GM19467 (cell line): ENCODE measurements around the gene HSPH1.
"Not testable (repeated sequence)": the region's sequence is repeated elsewhere in the genome, so short reads cannot be mapped to it uniquely, and the experiment has no call there.

ENCODE experiments used
- ATAC-seq: cut with Tn5 transposase; IDR thresholded peaks from one replicate; pipeline ENCODE4 v1.9.1; 2021; ENCODE audit warnings: mild to moderate bottlenecking, moderate library complexity; ENCODE audit not compliant: unreplicated experiment

The HSPH1 gene

DNA sequence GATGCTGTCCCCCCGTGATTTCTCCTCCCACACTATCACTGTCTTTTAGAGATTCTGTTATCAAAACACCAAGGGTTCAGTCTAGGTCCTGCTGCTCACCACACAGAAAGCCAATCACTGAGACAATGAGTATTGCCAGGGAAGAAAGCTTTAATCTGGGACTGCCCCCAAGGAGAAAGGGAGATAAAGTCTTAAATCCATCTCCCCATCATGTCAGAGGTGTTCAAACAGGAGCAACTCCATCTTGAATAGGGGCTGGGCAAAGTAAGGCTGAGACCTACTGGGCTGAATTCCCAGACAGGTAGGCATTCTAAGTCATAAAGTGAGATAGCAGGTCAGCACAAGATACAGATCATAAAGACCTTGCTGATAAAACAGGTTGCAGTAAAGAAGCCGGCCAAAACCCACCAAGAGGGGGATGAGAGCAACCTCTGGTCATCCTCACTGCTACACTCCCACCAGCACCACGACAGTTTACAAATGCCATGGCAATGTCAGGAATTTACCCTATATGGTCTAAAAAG, 63.7 kb downstream of the HSPH1 start:
- ATAC-seq: not testable (repeated sequence)

DNA sequence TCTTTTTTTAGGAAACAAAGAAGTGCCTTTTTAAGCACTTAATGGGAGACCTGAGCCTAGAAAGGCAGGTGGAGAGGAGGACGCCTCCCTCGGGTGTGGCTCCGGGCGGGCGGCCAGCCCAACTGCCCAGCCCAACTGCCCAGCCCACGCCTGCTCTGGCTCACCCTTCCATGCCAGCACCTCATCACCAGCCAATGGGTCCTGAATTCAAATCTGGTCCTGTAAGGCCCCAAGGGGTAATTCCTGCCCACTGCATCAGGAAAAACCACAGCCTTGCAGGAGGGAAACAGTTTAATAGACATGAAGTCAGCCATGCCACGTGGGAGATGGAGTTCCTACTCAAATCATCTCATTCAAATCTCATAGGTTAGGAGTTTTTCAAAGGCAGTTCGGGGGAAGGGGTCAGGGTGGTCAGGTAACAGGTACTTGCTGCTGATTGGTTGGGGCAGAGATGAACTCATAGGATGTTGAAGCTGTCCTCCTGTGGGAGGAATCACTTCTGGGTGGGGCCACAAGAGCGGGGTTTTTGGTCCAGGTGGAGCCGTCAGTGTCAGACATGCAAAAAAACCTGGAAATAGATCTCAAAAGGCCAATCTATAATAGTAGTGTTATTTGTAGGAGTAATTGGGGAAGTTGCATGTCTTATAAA, 64.9 kb downstream of the HSPH1 start:
- ATAC-seq: no peak

DNA sequence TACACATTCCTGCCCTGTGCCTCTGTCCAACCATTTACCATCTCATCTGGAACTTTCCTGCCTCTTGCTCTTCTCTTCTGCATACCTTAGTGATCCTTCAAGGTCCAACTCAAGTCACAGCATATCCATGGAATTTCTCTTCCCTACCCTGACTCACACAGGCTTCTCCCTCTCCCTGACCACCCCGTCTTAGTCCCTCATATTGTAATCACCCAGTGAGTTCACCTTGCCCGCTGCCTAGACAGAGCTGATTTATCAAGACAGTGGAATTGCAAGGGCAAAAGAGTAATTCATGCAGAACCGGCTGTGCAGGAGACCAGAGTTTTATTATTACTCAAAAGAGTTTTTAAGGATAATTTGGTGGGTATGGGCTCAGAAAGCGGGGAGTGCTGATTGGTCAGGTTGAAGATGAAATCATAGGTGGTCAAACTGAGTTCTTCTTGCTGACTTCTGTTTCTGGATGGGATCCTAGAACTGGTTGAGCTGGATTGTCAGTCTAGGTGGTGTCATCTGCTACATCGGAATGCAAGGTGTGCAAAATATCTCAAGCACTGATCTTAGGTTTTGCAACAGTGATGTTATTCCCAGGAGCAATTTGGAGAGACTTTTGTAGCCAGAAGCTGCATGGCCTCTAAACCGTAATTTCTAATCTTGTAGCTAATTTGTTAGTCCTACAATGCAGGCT, 67.2 kb downstream of the HSPH1 start:
- no peak for ATAC-seq

DNA sequence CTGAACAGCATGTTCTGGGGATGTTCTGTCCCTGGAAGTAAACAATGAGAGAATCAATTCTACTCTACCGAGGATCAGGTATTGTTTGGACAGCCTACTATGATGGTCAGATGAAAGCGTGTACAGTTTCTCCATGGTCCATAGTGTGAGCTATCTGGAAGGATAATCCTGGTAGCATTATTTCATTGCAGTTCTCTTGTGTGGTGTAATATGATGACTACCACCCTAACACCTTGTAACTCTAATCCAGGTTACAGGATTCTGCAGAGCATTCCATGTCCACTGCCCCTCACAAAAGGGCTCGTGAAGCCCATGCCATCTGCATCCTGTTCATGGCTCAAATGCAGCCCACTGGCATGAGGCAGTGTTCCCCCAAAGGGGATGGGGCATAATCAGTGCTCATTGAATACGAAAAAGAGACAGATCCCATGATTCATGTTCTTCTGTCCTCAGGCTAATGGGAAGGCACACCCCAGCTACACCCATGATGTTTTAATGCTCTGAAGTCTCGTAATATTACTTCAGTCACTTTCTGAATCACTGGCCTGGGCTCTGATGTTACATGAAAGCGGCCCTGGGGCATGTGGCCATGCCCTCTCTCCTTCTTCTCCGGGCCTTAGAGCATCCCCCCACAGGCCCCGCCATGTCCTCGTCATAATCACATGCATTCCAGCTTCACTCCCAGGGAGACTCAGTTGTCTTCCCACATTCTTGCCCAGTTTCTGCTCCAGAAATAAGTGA, 68.4 kb downstream of the HSPH1 start:
- no peak for ATAC-seq

DNA sequence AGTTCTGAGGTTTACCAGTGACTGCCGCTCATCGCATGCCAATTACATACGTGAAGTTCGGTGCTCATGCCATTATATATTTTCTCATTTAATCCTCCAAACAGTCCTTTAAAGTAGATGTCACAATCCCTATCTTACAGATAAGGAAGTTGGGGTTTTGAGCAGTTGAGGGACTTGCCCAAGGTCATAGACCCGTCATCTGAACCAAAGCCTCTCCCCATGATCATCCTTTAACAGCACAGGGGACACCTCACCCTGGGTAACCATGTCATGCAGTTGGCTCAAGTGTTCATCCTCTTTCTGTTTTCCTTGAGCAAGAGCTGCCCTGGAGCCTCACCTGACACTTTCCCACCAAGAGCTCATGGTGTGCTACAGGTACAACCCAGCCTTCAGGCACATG, 69.1 kb downstream of the HSPH1 start:
- ATAC-seq: no peak

DNA sequence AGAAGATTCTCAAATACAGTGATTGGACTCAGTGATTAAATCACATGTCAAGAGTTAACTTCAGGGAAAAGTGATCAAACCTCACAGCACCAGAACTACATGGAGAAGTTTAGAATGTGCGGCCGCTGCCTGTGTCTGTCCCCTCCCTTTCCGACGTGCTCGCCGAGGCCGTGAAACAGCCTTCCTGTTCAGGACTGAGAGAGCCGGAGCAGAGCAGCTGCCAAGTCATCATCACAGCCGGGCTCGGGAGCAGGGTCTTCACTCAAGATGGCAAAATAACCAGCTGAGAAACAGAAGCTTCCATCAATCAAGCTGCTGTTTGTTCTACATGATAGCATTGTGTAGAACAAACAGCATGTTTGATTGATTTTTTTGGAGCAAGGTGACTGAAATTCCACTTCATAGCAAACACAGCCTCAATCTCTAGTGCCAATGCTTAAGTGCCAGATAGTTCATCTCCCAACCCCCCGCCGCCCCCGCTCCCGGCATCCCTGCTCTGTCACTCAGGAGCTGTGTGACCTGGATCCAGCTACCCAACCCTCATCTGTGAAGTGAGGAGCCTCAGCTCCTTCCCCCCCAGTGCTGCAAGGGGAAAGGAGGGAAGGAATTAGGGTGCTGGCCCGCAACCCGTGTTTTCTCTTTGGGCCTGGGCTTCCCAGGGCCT, 70.6 kb downstream of the HSPH1 start:
- no peak for ATAC-seq

DNA sequence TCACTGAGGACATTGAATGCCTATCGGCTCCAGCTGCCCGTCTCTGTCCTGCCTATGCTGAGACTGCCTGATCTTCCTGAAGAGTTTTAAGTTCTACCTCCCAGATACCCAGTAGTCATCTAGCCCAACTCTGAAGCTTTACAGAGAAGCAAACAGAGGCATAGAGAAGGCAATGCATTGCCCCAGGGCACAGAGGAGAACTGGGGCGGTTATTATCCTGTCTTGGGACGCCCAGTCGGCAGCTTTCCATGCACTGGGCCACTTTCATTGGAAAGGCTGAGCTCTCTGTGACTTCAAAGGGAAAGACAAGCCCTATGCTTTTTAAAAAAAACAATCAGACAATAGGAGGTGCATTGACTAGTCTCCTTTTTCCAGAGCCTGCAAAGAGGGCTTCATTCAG, 71.6 kb downstream of the HSPH1 start:
- no peak for ATAC-seq

DNA sequence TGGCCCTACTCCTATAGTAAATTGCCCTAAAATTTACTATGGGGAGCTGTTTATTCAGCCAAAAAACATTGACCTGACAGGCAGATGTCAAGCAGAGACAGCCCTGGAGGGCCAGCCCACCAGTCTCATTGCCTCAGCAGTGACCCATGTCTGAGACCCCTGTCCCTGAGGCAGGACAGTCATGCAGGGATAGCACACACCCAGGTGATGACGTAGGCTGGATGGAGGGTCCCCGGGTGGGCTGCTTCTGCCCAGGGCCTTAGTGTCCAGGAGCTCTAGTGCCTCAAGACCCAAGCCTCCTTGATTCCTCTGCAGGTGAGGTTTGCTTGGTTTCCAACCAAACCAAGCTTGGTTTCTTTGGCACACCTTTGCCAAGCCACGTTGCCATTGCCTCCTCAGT, 72.1 kb downstream of the HSPH1 start:
- ATAC-seq: no peak

DNA sequence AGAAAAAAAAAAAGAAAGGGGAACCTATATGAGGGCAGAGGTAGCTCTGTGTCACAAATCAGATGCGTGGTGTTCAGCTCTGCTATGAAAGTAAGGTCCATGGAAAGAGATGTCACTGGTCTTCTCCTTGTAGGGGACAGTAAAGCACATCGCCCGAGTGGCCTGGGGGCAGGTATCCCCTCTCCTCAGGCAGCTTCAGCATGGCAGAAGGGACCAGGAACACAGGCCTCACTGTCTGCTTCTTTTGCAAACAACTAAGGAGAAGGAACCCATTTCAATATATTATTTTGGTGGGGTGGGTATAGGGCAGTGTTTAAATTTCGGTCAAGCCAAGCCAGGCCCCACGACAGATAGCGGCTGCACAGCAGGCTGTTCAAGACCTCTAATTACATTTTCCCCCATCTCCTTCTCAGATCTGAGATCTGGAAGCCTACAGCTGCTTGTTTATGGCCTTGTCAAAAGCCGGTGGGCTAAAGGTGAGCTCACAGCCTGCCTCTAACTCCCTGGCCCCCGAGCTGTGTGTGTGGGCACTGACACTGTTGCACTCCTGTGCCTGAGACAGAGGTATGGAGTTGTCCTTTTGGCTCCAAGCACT, 72.8 kb downstream of the HSPH1 start:
- ATAC-seq: no peak
